ENCODE data around the gene ALDH16A1. TPM values are rescaled to one million over a fixed set of nuclear protein-coding genes. Genes with fewer than 3 reads are reported as not detected.
A peak's percentile ranks its signal among the peaks of the same experiment; 100 is the strongest.

ALDH16A1 gene
- total RNA-seq, 1 donor = 17.7 TPM

DNA sequence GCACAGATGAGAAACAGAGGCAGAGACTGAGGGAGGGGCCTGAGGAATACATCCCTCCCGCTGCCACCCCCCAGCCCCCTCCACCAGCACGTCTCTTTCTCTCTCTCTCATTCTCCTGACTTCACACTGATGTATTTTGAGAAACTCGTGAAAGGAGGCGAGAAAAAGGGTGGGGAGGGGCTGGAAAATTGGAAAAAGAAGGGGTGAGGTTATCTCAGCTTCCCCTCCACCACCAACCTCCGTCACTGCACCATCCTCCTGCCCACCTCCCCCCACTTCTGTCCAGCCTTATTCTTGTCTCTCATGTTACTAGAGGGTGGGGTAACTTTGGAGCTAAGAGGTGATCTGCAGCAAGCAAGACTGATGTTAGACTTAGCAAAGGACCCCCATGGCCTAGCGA is 13.2 kb upstream of the ALDH16A1 start:
- TF ChIP-seq, protein P1, sequence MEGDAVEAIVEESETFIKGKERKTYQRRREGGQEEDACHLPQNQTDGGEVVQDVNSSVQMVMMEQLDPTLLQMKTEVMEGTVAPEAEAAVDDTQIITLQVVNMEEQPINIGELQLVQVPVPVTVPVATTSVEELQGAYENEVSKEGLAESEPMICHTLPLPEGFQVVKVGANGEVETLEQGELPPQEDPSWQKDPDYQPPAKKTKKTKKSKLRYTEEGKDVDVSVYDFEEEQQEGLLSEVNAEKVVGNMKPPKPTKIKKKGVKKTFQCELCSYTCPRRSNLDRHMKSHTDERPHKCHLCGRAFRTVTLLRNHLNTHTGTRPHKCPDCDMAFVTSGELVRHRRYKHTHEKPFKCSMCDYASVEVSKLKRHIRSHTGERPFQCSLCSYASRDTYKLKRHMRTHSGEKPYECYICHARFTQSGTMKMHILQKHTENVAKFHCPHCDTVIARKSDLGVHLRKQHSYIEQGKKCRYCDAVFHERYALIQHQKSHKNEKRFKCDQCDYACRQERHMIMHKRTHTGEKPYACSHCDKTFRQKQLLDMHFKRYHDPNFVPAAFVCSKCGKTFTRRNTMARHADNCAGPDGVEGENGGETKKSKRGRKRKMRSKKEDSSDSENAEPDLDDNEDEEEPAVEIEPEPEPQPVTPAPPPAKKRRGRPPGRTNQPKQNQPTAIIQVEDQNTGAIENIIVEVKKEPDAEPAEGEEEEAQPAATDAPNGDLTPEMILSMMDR (IDR thresholded peaks at IDR 0.05; ENCODE audit: insufficient read depth, low read depth, low read length) = no peak
- no peak overlapping the region for H3K4me3 ChIP-seq (ENCODE audit: low read depth, low read length)

DNA sequence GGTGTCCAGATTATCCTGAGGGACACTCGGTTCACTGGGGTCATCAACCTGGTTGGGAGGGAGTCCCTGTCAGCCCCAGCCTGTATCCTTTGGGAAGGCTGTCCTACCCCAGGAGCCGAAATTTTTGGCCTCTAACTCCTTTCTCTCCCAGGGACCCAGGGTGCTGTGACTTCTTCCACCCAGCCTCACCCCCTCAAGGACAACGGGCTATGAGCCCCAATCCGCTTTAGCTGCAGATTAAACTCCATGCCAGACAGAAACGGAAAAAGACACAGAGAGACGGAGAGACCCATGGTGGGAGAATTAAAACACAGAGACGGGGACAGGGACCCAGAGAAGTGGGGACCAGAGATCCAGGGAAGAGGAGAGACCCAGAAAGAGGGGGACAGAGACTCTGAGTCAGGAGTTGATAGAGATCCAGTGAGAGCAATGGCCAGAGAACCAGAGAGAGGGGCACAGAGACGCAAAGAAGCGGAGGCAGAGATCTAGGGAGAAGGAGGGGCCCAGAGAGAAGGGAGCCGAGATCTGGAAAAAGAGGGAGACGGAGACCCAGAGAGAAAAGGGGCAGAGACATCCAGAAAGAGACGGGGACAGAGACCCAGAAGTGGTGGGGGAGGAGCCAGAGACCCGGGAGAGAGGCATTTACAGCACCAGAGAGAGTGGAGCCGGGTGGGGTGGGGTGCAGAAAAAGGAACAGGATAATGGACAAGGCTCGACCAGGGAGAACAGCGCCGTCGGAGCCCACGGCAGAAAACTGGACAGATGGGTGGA is 12.4 kb upstream of the ALDH16A1 start:
- no peak for DNase-seq (ENCODE audit: low read depth)
- no peak overlapping the region for H3K4me3 ChIP-seq (ENCODE audit: low read depth, low read length)
- TF ChIP-seq, protein P1 (IDR thresholded peaks at IDR 0.05; ENCODE audit: insufficient read depth, low read depth, low read length) = no peak

More for the DNA sequence above, 13.2 kb upstream of the ALDH16A1 start:
- no peak for DNase-seq (ENCODE audit: low read depth)

DNA sequence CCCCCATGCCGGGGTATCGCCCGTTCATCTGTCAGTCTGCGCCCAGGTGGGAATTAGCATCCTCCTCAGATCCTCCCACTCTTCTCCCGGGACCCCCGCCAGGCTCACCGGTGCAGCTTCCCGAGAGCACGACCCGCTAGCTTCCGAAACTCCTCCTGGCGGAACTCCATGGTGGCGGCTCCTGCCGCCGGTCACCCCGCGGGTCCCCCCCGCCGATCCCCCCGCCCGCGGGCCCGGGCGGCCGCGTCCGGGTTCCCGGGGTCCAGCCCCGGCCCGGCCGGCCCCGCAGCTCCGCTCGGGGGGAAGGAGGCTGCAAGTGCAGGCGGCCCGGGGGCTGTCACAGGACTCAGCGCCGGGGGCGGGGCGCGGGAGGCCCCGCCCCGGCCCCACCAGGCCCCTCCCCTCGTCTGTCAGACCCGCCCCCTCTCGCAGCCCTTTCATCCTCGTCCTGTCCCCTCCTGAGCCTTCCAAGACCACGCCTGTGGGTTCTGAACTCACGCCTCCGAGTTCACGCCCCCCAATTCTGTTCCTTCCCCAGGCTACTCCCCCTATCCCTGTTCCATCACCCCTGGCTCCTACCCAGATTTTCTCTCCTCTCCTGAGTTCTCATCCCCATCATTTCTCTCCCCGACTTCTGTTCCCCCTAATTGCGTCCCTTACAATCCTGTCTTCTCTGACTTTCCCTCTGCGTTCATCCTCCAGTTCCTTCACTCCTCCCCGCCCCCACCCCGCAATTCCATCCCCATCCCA is 11.6 kb upstream of the ALDH16A1 start, which contains the start of gene SLC17A7:
SLC17A7 (minus strand) TSS at position 318 of the 750 bp plus-strand sequence; CDS start at position 170, 148 bp downstream.
- peak within 1 kb of the TSS; percentile 76 for H3K4me3 ChIP-seq (ENCODE audit: low read depth, low read length)
- DNase-seq (ENCODE audit: low read depth) = no peak
- TF ChIP-seq, protein P1 (IDR thresholded peaks at IDR 0.05; ENCODE audit: insufficient read depth, low read depth, low read length) = no peak

DNA sequence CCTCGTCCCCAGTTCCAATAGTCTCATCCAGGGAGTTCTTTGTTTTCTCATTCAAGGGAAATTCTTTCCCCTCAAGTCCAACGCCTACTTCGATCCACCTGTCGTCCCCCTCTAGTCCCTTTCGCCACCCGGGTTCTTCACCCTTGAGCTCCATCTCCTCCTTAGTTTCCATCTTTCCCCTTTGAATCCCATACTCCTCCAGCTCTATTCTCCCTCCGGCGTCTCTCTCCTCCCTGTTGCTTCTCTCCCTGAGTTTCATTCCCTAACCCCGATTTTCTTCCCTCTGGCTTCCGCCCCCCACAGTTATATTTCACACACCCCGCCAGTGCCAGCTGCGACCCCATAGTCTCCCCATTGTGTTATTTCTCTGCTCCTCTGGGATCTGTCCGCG is 11.1 kb upstream of the ALDH16A1 start:
- no peak for DNase-seq (ENCODE audit: low read depth)
- TF ChIP-seq, protein P1 (IDR thresholded peaks at IDR 0.05; ENCODE audit: insufficient read depth, low read depth, low read length) = no peak
- no peak overlapping the region for H3K4me3 ChIP-seq (ENCODE audit: low read depth, low read length)

DNA sequence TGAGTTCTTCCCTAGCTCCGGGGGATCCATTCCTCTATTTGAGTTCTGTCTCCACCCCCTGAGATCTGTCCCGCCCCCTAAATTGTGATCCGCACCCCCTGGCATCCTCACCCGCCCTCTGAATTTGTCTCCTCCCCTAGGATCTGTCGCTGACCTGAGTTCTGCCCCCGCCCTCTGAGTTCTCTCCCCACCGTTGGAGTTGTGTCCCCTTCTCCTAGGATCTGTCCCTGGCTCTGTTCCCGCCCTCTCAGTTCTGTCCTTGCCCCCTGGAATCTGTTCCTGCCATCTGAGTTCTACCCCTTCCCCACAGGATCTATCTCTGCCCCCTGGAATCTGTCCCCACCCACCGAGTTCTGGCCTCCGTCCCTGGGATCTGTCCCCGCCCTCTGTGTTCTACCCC is 10.7 kb upstream of the ALDH16A1 start:
- H3K4me3 ChIP-seq (ENCODE audit: low read depth, low read length) = peak overlapping the region; percentile 76
- DNase-seq (ENCODE audit: low read depth) = no peak
- TF ChIP-seq, protein P1 (IDR thresholded peaks at IDR 0.05; ENCODE audit: insufficient read depth, low read depth, low read length) = no peak

DNA sequence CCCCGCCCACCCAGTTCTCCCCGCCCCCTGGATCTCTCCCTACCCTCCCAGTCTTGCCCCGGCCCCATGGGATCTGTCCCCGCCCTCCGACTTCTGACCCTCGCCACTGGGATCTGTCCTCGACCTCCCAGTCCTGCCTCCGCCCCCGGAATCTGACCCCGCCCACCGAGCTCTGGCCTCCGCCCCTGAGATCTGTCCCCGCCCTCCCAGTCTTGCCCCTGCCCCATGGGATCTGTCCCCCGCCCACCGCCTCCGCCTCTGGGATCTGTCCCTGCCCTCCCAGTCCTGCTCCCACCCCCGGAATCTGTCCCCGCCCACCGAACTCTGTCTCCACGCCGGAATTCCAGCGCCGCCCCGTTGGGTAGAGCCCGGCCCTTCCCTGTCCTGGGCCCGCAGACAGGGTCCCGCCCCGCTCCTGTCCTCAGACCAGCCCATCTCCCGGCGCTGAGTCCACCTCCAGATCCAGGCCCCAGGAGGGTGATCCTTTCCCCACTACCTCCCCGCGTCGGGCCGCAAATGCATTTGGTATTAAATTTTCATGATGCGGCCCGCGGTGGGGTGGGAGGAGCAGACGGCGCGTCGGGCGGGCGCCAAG is 10.2 kb upstream of the ALDH16A1 start:
- TF ChIP-seq, protein P1 (IDR thresholded peaks at IDR 0.05; ENCODE audit: insufficient read depth, low read depth, low read length) = no peak
- H3K4me3 ChIP-seq (ENCODE audit: low read depth, low read length) = peak overlapping the region; percentile 76
- DNase-seq (ENCODE audit: low read depth) = peak; percentile 87

Measured in fibroblast of villous mesenchyme (primary cell).